Heart left ventricle (tissue), 16 donors: Measurements from ENCODE around the gene MS4A18. TPM values are rescaled to one million over a fixed set of nuclear protein-coding genes. Genes with fewer than 3 reads are reported as not detected.

ENCODE experiments used
- ATAC-seq, 4 donors: fragments of 200-7000 bp; cut with Tn5 transposase; one replicate each; pipeline ENCODE4 v1.9.1; 2020 to 2022; ENCODE audit warnings: moderate library complexity in 4 of 4, mild to moderate bottlenecking in 3 of 4, moderate number of reproducible peaks in 1 of 4
- DNase-seq, 5 donors: peaks; one replicate each; pipeline ENCODE4 v3.0.0-alpha.2; 2020
- H3K27ac ChIP-seq, 12 donors: fragments of 200-600 bp; sonication (generic) in 4 of 12; one replicate each; pipeline versions ENCODE4 v1.5.0 to v1.8.0; 2016 to 2022; ENCODE audit warnings: mild to moderate bottlenecking in 2 of 12
- H3K27me3 ChIP-seq, 9 donors: fragments of 200-600 bp; sonication (generic) in 2 of 9; one replicate each; pipeline versions ENCODE4 v1.5.1 to v1.8.0; 2016 to 2022; ENCODE audit warnings: mild to moderate bottlenecking in 3 of 9
- H3K36me3 ChIP-seq, 9 donors: fragments of 200-600 bp; sonication (generic) in 2 of 9; one replicate each; pipeline versions ENCODE4 v1.5.0 to v1.8.0; 2018 to 2022; ENCODE audit warnings: mild to moderate bottlenecking in 2 of 9
- H3K4me1 ChIP-seq, 12 donors: fragments of 200-600 bp; sonication (generic) in 4 of 12; one replicate each; pipeline versions ENCODE4 v1.5.0 to v1.8.0; 2016 to 2022; ENCODE audit warnings: mild to moderate bottlenecking in 3 of 12
- H3K4me3 ChIP-seq, 12 donors: fragments of 200-600 bp; sonication (generic) in 4 of 12; one replicate each; pipeline versions ENCODE4 v1.5.0 to v1.8.0; 2017 to 2022; ENCODE audit warnings: mild to moderate bottlenecking in 9 of 12, moderate library complexity in 4 of 12
- H3K9me3 ChIP-seq, 12 donors: fragments of 200-600 bp; sonication (generic) in 4 of 12; one replicate each; pipeline versions ENCODE4 v1.5.0 to v1.8.0; 2016 to 2022; ENCODE audit warnings: mild to moderate bottlenecking in 1 of 12
- CTCF ChIP-seq, 12 donors: fragments of 200-600 bp; sonication (generic) in 4 of 12; IDR thresholded peaks; one replicate each; pipeline versions ENCODE4 v1.5.0 to v1.8.0; 2018 to 2022; ENCODE audit warnings: antibody characterized with exemption in 12 of 12, mild to moderate bottlenecking in 5 of 12
- POLR2A ChIP-seq, 2 donors: fragments of 450-650 bp; IDR thresholded peaks; one replicate each; pipeline ENCODE4 v1.6.1; 2017; ENCODE audit warnings: antibody characterized with exemption in 2 of 2, mild to moderate bottlenecking in 2 of 2, moderate library complexity in 2 of 2
- WGBS, 4 donors: extraction: QIAGEN DNeasy Blood & Tissue Kit in 2 of 4; methylation state at CpG; one replicate each; pipeline versions ENCODE4 v1.1.5 to v1.1.7; 2013 to 2018; 5-methylcytosine and 5-hydroxymethylcytosine counted together
- intact Hi-C, 10 donors: fragments of 100-400 bp; cut with DNase I; formaldehyde crosslinking; loops; one replicate each; pipeline versions ENCODE4 v1.11.1 to v1.14.2; 2022
- polyA plus RNA-seq, 2 donors: library from polyadenylated mRNA; stranded (reverse); fragments of 200-250 nt; gene quantifications; one replicate each; pipeline ENCODE4 v1.2.3, GENCODE V29; 2013
- total RNA-seq, 9 donors: library from RNA; depleted of rRNA in 2 of 9; stranded (reverse); fragments of >200 nt in 2 of 9; fragmentation: NEBNext Ultra II Directional in 3 of 9; extraction: Animal tissue kit (Norgen Biotek cat#: 25700) in 3 of 9; gene quantifications; one replicate each; pipeline versions ENCODE4 v1.1.0 to v1.2.4, GENCODE V29; 2016 to 2023
- donor health status: ischemic (EF 13 %, LVEDD 7.1; RV severe dilation, severe dysfunction).
- donor health status: healthy with polysubstance abuse.
- donor health status: DM: no; HTN: yes; CAD: no.
- donor health status: DM: no; HTN: no; CAD: no.
- donor health status: ischemic (EF 25% LVEDD 6.9; RV normal size, moderate dysfunction).
- donor health status: ischemic (EF 25% LVEDD 5.7; RV mildly dilated, moderate dysfunction).
- donor health status: healthy.
- donor health status: DM: yes; HTN: yes; CAD: no.
- donor health status: ischemic (EF 35%, LVEDD 5.7; RV mildly dilated, moderate dysfunction).
- donor health status: nonischemic (EF 11% LVEDD 7.7; RV severe dilation, severe dysfunction).
- donor health status: DM: yes; HTN: yes; CAD: no.
- donor health status: PGD.
- donor health status: ischemic (EF 29% LVEDD 5.4; RV normal size, mild dysfunction).
- donor health status: nonischemic (EF 23%, LVEDD 6.1; RV moderate dilation, normal function).

The MS4A18 gene
- total and polyA plus RNA-seq, 11 donors = not detected

GRCh38 chr11:60783141-60783484, 58.6 kb downstream of the MS4A18 start:
- DNase-seq = no peak
- Histone ChIP-seq H3K27me3 (no peaks in the 10 kb centered on the region), H3K27ac (no peak overlapping the region), H3K9me3 (peaks cover 0 to 2% (median 0%) of the 10 kb centered on the region in 12 donors), H3K4me1 (peaks cover 0 to 22% (median 10%) of the 10 kb centered on the region in 12 donors), H3K4me3 (no peak overlapping the region), H3K36me3 (no peaks in the 10 kb centered on the region)
- intact Hi-C loops = loop anchor here in 1 of 10 donors (5.0 kb wide), 1 partner anchor 114 kb away; no protein-coding TSS in a partner anchor
- 91 to 93% (median 92%) methylated on average over 8 of the region's 8 CpGs for WGBS, 4 donors
- TF ChIP-seq CTCF (IDR thresholded peaks at IDR 0.05) (no peak), POLR2A (IDR thresholded peaks at IDR 0.05) (no peak)
- no peak for ATAC-seq

GRCh38 chr11:60783911-60784310, 59.4 kb downstream of the MS4A18 start:
- DNase-seq (no peak), ATAC-seq (no peak)
- Histone ChIP-seq H3K4me3 (no peak overlapping the region), H3K27ac (no peak overlapping the region), H3K27me3 (no peaks in the 10 kb centered on the region), H3K9me3 (peaks cover 0 to 2% (median 0%) of the 10 kb centered on the region in 12 donors), H3K4me1 (peaks cover 0 to 30% (median 10%) of the 10 kb centered on the region in 12 donors), H3K36me3 (no peaks in the 10 kb centered on the region)
- intact Hi-C loops = loop anchor here in 1 of 10 donors (5.0 kb wide), 1 partner anchor 113 kb away; no protein-coding TSS in a partner anchor
- TF ChIP-seq POLR2A (IDR thresholded peaks at IDR 0.05) (no peak), CTCF (IDR thresholded peaks at IDR 0.05) (no peak)
- 89 to 94% (median 92%) methylated on average over 7 of the region's 7 CpGs for WGBS, 4 donors

GRCh38 chr11:60785136-60785535, 60.6 kb downstream of the MS4A18 start, which contains the start of gene MS4A10:
TSS of gene MS4A10 (plus strand) at chr11:60785333. CDS start at chr11:60790336, 5,003 bp downstream.
- H3K4me1 ChIP-seq = peaks cover 0 to 30% (median 10%) of the 10 kb centered on the region in 12 donors
- no peak within 1 kb of the TSS for H3K4me3 ChIP-seq
- intact Hi-C loops = loop anchor here in 1 of 10 donors (5.0 kb wide), 1 partner anchor 42 kb away; no protein-coding TSS in a partner anchor
- no peaks in the 10 kb centered on the region for H3K27me3 ChIP-seq
- no peak for ATAC-seq
- DNase-seq = no peak
- 66 to 69% (median 67%) methylated on average over 9 of the region's 9 CpGs for WGBS, 4 donors
- H3K9me3 ChIP-seq = no peaks in the 10 kb centered on the region
- no peaks in the 10 kb centered on the region for H3K36me3 ChIP-seq
- no peak within 1 kb of the TSS for H3K27ac ChIP-seq
- TF ChIP-seq POLR2A (IDR thresholded peaks at IDR 0.05) = no peak
- TF ChIP-seq CTCF (IDR thresholded peaks at IDR 0.05) = no peak

GRCh38 chr11:60785806-60786361, 61.4 kb downstream of the MS4A18 start:
- peak in 2 of 4 donors; percentile 16 to 17 for ATAC-seq

More at GRCh38 chr11:60785806-60786361, 61.4 kb downstream of the MS4A18 start:
- intact Hi-C loops = loop anchor here in 1 of 10 donors (5.0 kb wide), 1 partner anchor 41 kb away; no protein-coding TSS in a partner anchor
- TF ChIP-seq CTCF (IDR thresholded peaks at IDR 0.05) (peak in 1 of 12 donors; percentile 13), POLR2A (IDR thresholded peaks at IDR 0.05) (no peak)
- no peak for DNase-seq
- peaks cover 0 to 30% (median 10%) of the 10 kb centered on the region in 12 donors for H3K4me1 ChIP-seq
- H3K9me3 ChIP-seq = no peaks in the 10 kb centered on the region
- no peaks in the 10 kb centered on the region for H3K36me3 ChIP-seq
- no peak overlapping the region for H3K27ac ChIP-seq
- no peak overlapping the region for H3K4me3 ChIP-seq
- WGBS, 4 donors = 53 to 64% (median 60%) methylated on average over 8 of the region's 8 CpGs
- no peaks in the 10 kb centered on the region for H3K27me3 ChIP-seq
